PC-3 (cell line): ENCODE data around the gene CCRL2. TPM values are rescaled to one million over a fixed set of nuclear protein-coding genes. Genes with fewer than 3 reads are reported as not detected.
A peak's percentile ranks its signal among the peaks of the same experiment; 100 is the strongest.

Experiments
- ATAC-seq: fragments of 200-7000 bp; cut with Tn5 transposase; 2 replicates; pipeline ENCODE4 v1.9.1; 2020; ENCODE audit warnings: mild to moderate bottlenecking, moderate library complexity
- BruUV-seq: library from RNA; stranded (reverse); fragments of 400-500 nt; replicated peaks from 2 replicates; lab custom pipeline; 2021; lab: Mats Ljungman, UMichigan
- CTCF ChIA-PET: fragments of 300-600 bp; sonication (Branson Sonifier 250); formaldehyde crosslinking; loops from one replicate; lab custom pipeline; 2022; ENCODE audit warnings: antibody characterized with exemption; lab: Charles Lee
- POLR2A ChIA-PET: fragments of 300-600 bp; sonication (Branson Sonifier 250); formaldehyde crosslinking; loops from one replicate; lab custom pipeline; 2022; ENCODE audit warnings: antibody characterized with exemption; ENCODE audit not compliant: unreplicated experiment; lab: Charles Lee
- DNase-seq: peaks from one replicate; pipeline ENCODE4 v3.0.0-alpha.2; 2015
- H2AFZ ChIP-seq: fragments of 300-600 bp; sonication (generic); 2 replicates; pipeline ENCODE4 v1.6.0; 2016; ENCODE audit warnings: antibody characterized with exemption, low read length
- H3F3A ChIP-seq: fragments of 300-600 bp; sonication (generic); one replicate; pipeline ENCODE4 v1.6.0; 2017; ENCODE audit warnings: antibody characterized with exemption, low read length, control low read depth, mild to moderate bottlenecking; ENCODE audit not compliant: unreplicated experiment
- H3K27ac ChIP-seq: fragments of 300-600 bp; sonication (generic); 2 replicates; pipeline ENCODE4 v1.5.1; 2016; ENCODE audit warnings: mild to moderate bottlenecking, low read length
- H3K27me3 ChIP-seq: fragments of 300-600 bp; sonication (generic); 2 replicates; pipeline ENCODE4 v1.6.1; 2016; ENCODE audit warnings: low read length, mixed read lengths
- H3K36me3 ChIP-seq: fragments of 300-600 bp; sonication (generic); 2 replicates; pipeline ENCODE4 v1.6.1; 2016; ENCODE audit warnings: low read depth, mixed run types, low read length, mixed read lengths
- H3K4me1 ChIP-seq: fragments of 300-600 bp; sonication (generic); 2 replicates; pipeline ENCODE4 v1.5.1; 2016; ENCODE audit warnings: low read length; ENCODE audit not compliant: insufficient read depth
- H3K4me2 ChIP-seq: fragments of 300-600 bp; sonication (generic); 2 replicates; pipeline ENCODE4 v1.6.0; 2016; ENCODE audit warnings: low read length
- H3K4me3 ChIP-seq: fragments of 300-600 bp; sonication (generic); 2 replicates; pipeline ENCODE4 v1.5.1; 2016; ENCODE audit warnings: mild to moderate bottlenecking, low read length, mixed read lengths
- H3K79me2 ChIP-seq: fragments of 300-600 bp; sonication (generic); 2 replicates; pipeline ENCODE4 v1.6.1; 2017; ENCODE audit warnings: low read length, mixed read lengths
- H3K9ac ChIP-seq: fragments of 300-600 bp; sonication (generic); 2 replicates; pipeline ENCODE4 v1.6.0; 2016; ENCODE audit warnings: mild to moderate bottlenecking, low read length
- H3K9me2 ChIP-seq: fragments of 300-600 bp; sonication (generic); replicated peaks from 2 replicates; pipeline ENCODE4 v1.6.1; 2016; ENCODE audit warnings: mixed run types, low read length, mixed read lengths
- H3K9me3 ChIP-seq: fragments of 300-600 bp; sonication (generic); 2 replicates; pipeline ENCODE4 v1.6.1; 2016; ENCODE audit warnings: low read length, mixed read lengths
- H4K20me1 ChIP-seq: fragments of 300-600 bp; sonication (generic); 2 replicates; pipeline ENCODE4 v1.6.1; 2016; ENCODE audit warnings: low read length, mixed read lengths
- EZH2 ChIP-seq: fragments of 300-600 bp; sonication (generic); IDR thresholded peaks from one replicate; pipeline ENCODE4 v1.6.1; 2017; ENCODE audit warnings: antibody characterized with exemption, mild to moderate bottlenecking, low read length; ENCODE audit not compliant: unreplicated experiment
- EZH2phosphoT487 ChIP-seq: fragments of 300-600 bp; sonication (generic); IDR thresholded peaks from 2 replicates; pipeline ENCODE4 v1.6.1; 2018; ENCODE audit warnings: mild to moderate bottlenecking, antibody characterized with exemption, low read length, borderline replicate concordance
- intact Hi-C: fragments of 100-400 bp; cut with micrococcal nuclease; formaldehyde crosslinking; loops from 2 replicates; pipeline ENCODE4 v1.9.0; 2023
- total RNA-seq: library from RNA; depleted of rRNA; stranded (reverse); fragments of >200 nt; gene quantifications from 2 replicates; pipeline ENCODE4 v1.2.3, GENCODE V29; 2014
- TF ChIP-seq, protein P1 (sequence below): fragments of 300-600 bp; sonication (generic); conservative IDR thresholded peaks from 2 replicates; pipeline ENCODE4 v1.5.1; 2017; ENCODE audit warnings: antibody characterized with exemption, low read depth, mild to moderate bottlenecking, low read length

Gene CCRL2
- total RNA-seq, 1 experiment from 2014 or later = 5.5 TPM

DNA sequence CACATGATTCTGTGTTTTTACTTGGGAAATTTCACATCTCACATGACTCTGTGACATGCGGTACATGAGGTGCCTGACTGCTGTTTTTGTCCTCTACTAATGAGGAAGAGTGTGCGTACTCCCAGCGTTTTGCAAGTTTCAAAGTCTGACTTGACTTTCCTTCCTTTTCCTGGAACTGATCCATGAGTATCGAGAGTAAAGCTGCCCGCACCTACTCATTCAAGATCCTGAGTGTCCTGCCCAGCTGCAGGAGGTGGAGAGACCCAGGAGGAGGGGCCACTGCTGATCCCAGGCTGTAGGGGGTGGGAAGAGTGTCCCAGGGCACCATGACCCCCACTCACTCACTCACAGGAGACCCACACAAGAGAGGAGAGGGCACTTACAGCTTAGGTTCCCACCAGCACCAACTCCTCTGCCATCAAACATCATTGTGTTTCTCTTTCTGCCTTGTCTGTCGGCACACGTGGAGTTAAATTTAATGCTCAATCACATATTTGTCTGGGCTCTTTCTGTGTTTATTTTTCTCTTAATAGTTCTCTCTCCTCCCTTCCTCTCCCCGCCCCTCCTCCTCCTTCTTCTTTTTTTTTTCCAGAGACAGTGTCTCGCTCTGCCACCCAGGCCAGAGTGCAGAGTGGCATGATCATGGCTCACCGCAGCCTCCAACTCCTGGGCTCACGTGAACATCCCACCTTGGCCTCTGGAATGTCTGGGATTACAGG lies 1.6 kb upstream of the CCRL2 start:
- Histone ChIP-seq H3K4me3 (peak overlapping the region; percentile 41; the same call in 1 of the 2 replicates), H2AFZ (peak overlapping the region; percentile 63), H3K36me3 (no peaks in the 10 kb centered on the region), H3F3A (no peaks in the 10 kb centered on the region), H3K27me3 (no peaks in the 10 kb centered on the region), H3K4me1 (peaks cover 42% of the 10 kb centered on the region), H3K79me2 (no peaks in the 10 kb centered on the region), H3K9me3 (no peaks in the 10 kb centered on the region), H3K9ac (peak overlapping the region; percentile 79), H3K9me2 (no peaks in the 10 kb centered on the region), H3K4me2 (peak overlapping the region; percentile 86), H3K27ac (peak overlapping the region; percentile 95), H4K20me1 (no peaks in the 10 kb centered on the region)
- BruUV-seq = no TSS peak
- ATAC-seq = peak; percentile 45
- CTCF ChIA-PET = no interaction called here
- TF ChIP-seq EZH2phosphoT487 = no peak
- no peak for TF ChIP-seq EZH2
- TF ChIP-seq, protein P1, sequence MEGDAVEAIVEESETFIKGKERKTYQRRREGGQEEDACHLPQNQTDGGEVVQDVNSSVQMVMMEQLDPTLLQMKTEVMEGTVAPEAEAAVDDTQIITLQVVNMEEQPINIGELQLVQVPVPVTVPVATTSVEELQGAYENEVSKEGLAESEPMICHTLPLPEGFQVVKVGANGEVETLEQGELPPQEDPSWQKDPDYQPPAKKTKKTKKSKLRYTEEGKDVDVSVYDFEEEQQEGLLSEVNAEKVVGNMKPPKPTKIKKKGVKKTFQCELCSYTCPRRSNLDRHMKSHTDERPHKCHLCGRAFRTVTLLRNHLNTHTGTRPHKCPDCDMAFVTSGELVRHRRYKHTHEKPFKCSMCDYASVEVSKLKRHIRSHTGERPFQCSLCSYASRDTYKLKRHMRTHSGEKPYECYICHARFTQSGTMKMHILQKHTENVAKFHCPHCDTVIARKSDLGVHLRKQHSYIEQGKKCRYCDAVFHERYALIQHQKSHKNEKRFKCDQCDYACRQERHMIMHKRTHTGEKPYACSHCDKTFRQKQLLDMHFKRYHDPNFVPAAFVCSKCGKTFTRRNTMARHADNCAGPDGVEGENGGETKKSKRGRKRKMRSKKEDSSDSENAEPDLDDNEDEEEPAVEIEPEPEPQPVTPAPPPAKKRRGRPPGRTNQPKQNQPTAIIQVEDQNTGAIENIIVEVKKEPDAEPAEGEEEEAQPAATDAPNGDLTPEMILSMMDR = no peak
- intact Hi-C loops = loop anchor here (2.0 to 5.0 kb wide), 2 partner anchors 17 to 287 kb away; partner anchors contain the start of gene ALS2CL
- POLR2A ChIA-PET = no interaction called here
- DNase-seq = peak; percentile 66

- intact Hi-C loops = loop anchor here (2.0 to 5.0 kb wide), 2 partner anchors 16 to 286 kb away; partner anchors contain the start of gene ALS2CL
- Histone ChIP-seq H3K4me2 (peak overlapping the region; percentile 86), H3K9ac (peak overlapping the region; percentile 79), H3K36me3 (no peaks in the 10 kb centered on the region), H3K27me3 (no peaks in the 10 kb centered on the region), H2AFZ (peak overlapping the region; percentile 74), H3K4me1 (peaks cover 41% of the 10 kb centered on the region), H3K27ac (peak overlapping the region; percentile 95), H4K20me1 (no peaks in the 10 kb centered on the region), H3K4me3 (0 out of 2 replicates have a peak overlapping the region, but pooled peaks have one; percentile 63), H3F3A (no peaks in the 10 kb centered on the region), H3K9me3 (no peaks in the 10 kb centered on the region), H3K79me2 (no peaks in the 10 kb centered on the region), H3K9me2 (no peaks in the 10 kb centered on the region)
- ATAC-seq (no peak), DNase-seq (no peak)
- TF ChIP-seq EZH2 (no peak), EZH2phosphoT487 (no peak)
- TF ChIP-seq, protein P1 = no peak
- POLR2A ChIA-PET = no interaction called here
- BruUV-seq = no TSS peak
- CTCF ChIA-PET = interaction anchor here (1.3 kb wide), 1 partner anchor 191 kb away, joined by 4 read pairs; no protein-coding TSS in a partner anchor
These were observed 644 bp upstream of the CCRL2 start for GRCh38 chr3:46406443-46406787.
